ENCODE data around the gene TBPL2.
"Not testable (repeated sequence)": the region's sequence is repeated elsewhere in the genome, so short reads cannot be mapped to it uniquely, and the experiment has no call there.

TBPL2 gene

DNA sequence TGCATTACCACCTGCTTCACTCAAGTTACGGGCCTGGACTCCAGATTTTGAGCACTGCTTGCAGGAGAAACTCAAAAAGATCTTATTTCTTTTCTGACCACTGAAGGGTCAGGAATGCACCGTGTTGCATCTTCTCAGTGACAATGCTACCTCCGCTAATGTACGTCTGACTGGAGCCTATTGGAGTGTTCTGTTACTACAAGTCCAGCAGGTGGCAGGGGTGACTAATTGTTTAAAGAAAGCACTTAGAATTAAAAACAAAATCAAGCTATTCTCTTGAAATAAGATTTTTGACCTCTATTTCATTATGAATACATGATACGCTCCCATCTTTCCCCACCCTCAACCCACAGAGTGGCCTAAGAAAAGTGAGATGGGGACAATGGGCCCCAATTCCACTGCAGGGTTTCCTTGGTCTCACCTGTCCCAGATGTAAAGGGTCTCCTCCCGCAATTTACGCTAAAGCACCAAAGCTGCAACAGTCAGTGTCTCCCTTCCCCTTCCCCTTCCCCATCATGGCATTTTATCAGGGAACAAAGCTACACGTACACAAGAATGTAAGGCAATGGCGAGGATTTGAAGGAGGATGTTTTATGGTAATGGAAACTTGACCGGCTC is 2.2 kb downstream of the TBPL2 start:
- DNase-seq: no peak

DNA sequence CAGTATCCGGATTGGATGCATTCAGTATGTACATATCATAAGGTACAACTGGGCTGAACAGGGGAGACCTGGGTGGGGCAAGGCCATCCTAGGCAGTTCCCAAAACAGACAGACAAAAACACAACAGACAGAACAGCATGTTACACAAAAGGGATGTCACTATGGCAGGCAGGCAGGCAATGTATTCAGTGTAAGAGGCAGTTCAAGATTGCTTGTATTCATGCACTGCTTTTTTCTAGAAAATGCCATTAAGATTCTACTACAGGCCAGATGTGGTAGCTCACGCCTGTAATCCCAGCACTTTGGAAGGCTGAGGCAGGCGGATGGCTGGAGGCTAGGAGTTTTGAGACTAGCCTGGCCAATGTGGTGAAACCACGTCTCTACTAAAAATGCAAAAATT is 3.5 kb downstream of the TBPL2 start:
- DNase-seq: no peak

- no peak for DNase-seq
Measured at GRCh38 chr14:55436519-55436918, 3.9 kb downstream of the TBPL2 start.

- no peak for DNase-seq
Measured at GRCh38 chr14:55434805-55435174, 5.6 kb downstream of the TBPL2 start.

DNA sequence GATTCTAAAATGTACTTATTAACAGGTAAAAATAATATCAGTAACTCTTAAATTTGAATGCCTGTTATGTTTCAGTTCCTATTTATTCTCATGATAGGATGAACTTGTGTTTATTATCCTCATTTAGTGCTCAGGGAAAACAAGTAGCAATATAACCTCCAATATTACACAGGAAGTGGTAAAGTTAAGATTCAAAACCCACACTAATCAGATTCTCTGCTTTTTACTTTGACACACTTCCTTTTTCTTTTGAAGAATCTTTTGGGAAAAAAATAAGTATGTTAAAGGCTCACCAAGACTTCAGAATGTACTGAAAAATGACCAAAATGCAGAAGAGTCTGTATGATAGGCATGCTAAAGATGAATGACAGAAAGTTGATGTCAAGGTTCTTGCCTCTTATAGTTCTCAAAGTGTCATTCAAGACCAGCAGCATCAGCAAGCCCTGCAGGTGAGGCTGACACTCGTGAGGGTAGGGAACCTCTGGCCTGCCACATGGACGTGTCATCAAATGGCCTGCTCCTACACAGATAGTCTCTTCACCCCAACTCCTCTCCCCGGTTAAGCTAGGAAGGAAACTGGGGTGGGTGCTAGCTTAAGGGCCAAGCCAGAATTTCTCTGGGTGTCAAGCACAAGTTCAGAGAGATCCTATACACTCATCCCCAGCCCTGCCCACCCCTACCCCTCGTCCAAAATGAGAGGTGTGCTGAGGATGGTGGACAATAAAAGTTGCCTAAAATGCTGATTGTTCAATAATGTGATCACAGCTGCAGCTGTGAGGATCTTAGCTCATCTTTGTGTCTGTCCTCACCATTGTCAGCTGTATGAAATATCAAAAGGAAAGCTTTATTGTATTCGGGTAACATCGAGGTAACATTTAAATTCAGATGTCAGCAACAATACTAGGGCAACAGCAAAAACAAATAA is 6.3 kb downstream of the TBPL2 start:
- DNase-seq: no peak

DNA sequence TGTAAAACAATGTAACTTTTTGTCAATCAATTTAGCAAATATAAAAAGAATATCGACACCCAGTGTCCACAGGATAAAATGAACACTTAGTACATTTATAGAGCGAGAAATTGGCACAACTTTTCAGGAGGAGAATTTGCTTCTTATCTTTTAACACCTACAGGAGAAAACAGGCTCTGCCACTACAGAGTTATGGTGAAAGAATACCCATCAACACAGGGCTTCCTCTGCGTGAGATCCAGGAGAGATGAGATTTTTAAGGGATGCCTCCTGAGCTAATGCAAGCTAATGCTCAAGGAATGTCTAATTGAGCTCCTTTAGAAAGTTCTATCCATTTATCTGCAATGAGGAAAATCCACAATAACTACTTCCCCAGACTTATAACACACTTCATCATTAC is 7.8 kb downstream of the TBPL2 start:
- no peak for DNase-seq

- no peak for DNase-seq
Measured at GRCh38 chr14:55430024-55430690, 10.3 kb downstream of the TBPL2 start.

DNA sequence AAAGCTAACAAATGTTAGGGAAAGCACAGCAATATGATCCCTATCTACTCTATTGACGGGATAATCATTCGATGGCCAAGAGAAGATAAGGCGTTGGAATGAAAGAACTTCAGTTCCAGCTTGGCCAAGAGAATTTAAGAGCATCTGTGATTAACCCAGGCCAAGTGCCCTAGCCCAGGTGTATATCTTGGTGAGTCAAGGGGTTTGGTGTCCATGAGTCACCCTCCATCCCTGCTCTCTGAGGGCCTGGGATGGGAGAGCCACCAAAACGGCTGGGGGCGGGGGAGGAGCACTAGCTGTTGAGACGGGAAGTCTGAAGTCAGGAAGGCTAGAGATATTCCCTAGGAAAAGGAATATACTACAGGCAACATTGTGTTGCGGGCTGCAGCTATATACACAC is 13.0 kb downstream of the TBPL2 start:
- no peak for DNase-seq

- DNase-seq: no peak
Measured at GRCh38 chr14:55426891-55427290, 13.5 kb downstream of the TBPL2 start.

DNA sequence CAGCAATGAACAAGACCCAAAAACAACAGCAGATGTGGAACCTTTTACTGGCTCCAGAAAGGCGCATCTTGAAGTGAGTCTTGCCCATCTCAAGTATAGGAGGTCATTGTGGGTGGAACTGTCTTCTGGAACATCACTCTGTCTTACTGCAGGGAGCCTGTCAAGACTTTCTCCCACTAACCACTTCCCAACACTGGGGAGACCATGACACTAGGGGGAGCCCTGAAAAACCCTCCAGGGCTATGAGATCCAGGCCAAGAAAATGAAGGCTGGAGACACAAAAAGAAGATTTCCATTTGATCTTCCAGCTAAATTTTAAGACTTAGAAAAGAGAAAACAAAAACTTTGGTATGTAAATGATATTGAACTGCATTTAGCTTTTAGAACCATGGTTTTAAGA is 15.3 kb downstream of the TBPL2 start:
- no peak for DNase-seq

GRCh38 chr14:55423969-55424368 is 16.4 kb downstream of the TBPL2 start:
- DNase-seq: no peak

DNA sequence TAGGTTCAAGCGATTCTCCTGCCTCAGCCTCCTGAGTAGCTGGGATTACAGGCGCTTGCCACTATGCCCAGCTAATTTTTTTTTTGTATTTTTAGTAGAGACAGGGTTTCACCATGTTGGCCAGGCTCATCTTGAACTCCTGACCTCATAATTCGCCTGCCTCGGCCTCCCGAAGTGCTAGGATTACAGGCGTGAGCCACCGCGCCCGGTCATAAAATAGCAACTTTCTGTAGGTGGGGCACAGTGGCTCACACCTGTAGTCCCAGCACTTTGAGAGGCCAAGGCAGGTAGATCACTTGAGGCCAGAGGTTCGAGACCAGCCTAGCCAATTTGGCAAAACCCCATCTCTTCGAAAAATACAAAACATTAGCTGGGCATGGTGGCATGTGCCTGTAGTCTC is 18.1 kb downstream of the TBPL2 start:
- DNase-seq: not testable (repeated sequence)

GRCh38 chr14:55419663-55420062 is 20.8 kb downstream of the TBPL2 start:
- DNase-seq: no peak

- no peak for DNase-seq
Measured at GRCh38 chr14:55418411-55418810, 22.0 kb downstream of the TBPL2 start.

DNA sequence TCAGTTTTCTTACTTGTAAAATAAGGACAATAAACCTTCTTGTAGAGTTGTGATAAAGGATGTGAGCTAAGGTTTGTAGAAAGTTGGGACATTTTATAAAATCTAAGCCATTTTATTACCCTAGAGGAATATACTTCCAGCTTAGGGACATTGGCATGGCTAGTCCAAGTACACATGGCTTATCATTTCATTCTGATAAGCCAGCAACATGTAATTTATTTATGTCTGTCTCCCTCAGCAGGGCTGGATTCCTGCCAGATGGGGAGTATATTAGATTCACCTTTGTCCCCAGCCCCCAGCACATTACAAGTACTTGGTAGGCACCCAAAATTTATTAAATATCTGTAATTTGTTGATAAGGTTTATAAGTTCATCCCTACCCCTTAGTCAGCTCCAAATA is 22.5 kb downstream of the TBPL2 start:
- DNase-seq: no peak

DNA sequence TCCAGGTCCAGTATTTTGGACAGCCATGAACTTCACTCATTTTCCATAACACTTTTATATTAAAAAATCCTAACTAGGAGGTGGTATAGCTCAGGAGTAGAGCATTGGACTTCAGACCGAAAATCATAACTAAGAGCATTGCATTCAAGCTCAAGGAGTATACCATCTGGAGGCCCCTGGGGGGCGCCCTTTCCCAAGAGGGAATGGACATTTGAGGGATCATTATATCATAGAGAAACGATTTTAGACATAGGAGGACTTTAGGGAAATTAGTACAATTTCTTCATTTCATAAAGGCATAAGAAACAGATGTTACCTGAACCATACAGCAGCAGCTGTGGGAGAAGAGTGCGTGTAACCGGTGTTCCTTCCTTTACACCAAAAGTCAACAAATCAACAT is 23.6 kb downstream of the TBPL2 start:
- DNase-seq: no peak

DNA sequence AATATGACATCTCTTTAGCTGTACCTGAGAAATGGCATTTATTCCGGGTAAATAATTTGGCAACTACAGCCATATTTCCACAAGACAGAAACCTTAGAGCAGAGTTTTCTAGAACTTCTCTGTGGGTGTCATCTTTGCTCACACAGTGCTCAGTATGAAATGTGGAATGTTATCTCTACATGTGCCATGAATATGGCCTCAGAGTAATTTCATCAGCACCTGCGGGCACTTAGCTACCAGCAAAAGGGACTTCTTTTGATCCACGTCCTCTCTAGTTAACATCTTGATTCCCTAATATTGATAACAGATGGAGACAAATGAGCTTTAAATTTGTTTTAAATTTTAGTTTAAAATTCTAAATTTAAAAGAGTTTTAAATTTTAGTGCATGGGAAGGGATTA is 25.9 kb downstream of the TBPL2 start:
- DNase-seq: no peak

DNA sequence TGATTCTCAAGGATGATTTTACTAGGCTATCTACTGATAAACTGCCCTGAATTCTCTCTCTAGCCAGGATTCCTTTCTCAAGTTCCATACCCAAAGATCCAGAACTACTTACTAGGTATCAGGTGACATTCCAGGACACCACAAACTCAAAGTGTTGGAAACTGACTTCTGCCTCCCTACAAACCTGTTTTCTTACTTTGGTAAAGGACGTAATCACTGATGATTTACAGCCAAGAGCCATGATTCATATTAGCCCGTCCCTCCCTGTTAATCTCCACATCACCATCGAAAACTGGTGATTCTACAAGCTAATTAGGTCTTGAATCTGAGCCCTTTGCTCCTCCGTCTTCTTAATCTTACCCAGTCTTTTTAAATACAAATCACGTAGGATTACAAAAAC is 27.7 kb downstream of the TBPL2 start:
- DNase-seq: no peak

- peak; percentile 93 for DNase-seq
Measured at GRCh38 chr14:55411426-55412389, 28.7 kb downstream of the TBPL2 start, which contains the start of gene ATG14. ATG14 (minus strand) TSS chr14:55411830; CDS start chr14:55411822, 8 bp downstream.

- DNase-seq: no peak
Measured at GRCh38 chr14:55410876-55411275, 29.5 kb downstream of the TBPL2 start.

DNA sequence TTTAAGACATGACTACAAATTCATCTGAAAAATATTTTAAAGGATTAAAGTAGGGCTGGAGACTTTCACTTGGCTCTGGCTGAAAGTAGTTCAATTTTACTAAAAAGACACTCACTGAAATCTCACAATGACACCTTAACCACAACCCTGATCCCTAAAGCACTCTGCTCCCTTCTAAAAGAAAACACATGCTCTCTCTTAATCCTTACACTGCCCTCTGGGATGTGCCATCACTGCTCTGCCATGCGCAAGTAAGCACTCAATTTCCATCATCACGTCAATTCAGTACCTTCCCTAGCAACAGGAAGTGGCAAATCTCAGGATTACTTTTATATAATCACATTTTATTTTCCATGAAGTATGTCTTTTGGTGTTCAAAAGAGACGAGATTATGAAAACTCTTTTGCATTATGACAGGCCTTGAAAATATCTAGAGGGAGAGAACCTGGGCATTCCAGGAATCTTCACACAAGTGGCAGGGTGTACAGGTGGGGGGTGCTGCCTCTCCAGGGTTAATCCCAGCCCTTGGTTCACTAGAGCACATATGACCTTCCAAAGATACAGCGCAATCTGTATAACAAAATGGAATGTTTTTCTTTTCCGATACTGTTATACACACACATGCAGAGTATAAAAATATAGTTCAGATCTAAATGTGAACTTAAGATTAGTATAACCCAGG is 36.1 kb downstream of the TBPL2 start:
- DNase-seq: no peak

DNA sequence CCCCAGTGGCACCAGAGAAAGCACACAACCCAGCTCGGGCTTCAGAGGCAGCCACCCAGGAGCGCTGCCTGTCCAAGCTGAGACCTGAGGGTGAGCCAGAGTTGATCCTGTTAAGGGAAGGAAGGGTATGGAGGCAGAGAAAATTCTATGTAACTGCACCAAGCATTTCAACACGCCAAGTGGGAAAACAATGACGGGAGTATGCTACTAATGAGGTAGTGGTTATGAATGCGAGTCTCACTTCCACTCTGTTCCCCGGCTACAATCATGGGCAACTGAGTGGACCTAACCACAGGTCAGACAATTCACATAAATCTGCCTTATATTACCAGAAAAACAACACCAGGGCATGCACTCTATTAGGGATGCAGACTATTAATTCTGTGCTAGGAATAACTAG is 38.7 kb downstream of the TBPL2 start:
- DNase-seq: no peak
